KMS-11 (cell line): ENCODE measurements around the gene RORC.

Experiments used
- H2AFZ ChIP-seq: fragments of 200-600 bp; sonication (generic); 2 replicates; pipeline ENCODE4 v1.6.1; 2016; ENCODE audit warnings: antibody characterized with exemption, mixed run types, low read depth
- H3K27ac ChIP-seq: fragments of 200-600 bp; sonication (generic); 2 replicates; pipeline ENCODE4 v1.6.1; 2016; ENCODE audit warnings: mild to moderate bottlenecking, mixed run types
- H3K27me3 ChIP-seq: fragments of 200-600 bp; sonication (generic); 2 replicates; pipeline ENCODE4 v1.6.1; 2017; ENCODE audit warnings: mild to moderate bottlenecking, low read depth, mixed run types, moderate library complexity; ENCODE audit not compliant: insufficient read depth
- H3K36me3 ChIP-seq: fragments of 200-600 bp; sonication (generic); 2 replicates; pipeline ENCODE4 v1.6.1; 2017; ENCODE audit warnings: mild to moderate bottlenecking, mixed run types; ENCODE audit not compliant: insufficient read depth
- H3K4me1 ChIP-seq: fragments of 200-600 bp; sonication (generic); 2 replicates; pipeline ENCODE4 v1.6.1; 2016; ENCODE audit warnings: mild to moderate bottlenecking, low read depth, mixed run types; ENCODE audit not compliant: poor library complexity, severe bottlenecking
- H3K4me2 ChIP-seq: fragments of 200-600 bp; sonication (generic); 2 replicates; pipeline ENCODE4 v1.7.0; 2016; ENCODE audit warnings: mild to moderate bottlenecking, mixed run types
- H3K4me3 ChIP-seq: fragments of 200-600 bp; sonication (generic); IDR thresholded peaks from 2 replicates; pipeline ENCODE4 v1.6.1; 2017; ENCODE audit warnings: low read depth, low read length, mixed read lengths; ENCODE audit not compliant: insufficient read depth
- H3K79me2 ChIP-seq: fragments of 200-600 bp; sonication (generic); 2 replicates; pipeline ENCODE4 v1.6.1; 2016; ENCODE audit warnings: low read depth, mixed run types; ENCODE audit not compliant: insufficient read depth
- H3K9ac ChIP-seq: fragments of 200-600 bp; sonication (generic); 2 replicates; pipeline ENCODE4 v1.6.1; 2016; ENCODE audit warnings: mild to moderate bottlenecking, mixed run types
- H4K20me1 ChIP-seq: fragments of 200-600 bp; sonication (generic); 2 replicates; pipeline ENCODE4 v1.6.1; 2016; ENCODE audit warnings: mild to moderate bottlenecking, mixed run types; ENCODE audit not compliant: insufficient read depth
- CTCF ChIP-seq: fragments of 200-600 bp; sonication (generic); conservative IDR thresholded peaks from 2 replicates; pipeline ENCODE4 v1.6.1; 2017; ENCODE audit warnings: low read depth, mild to moderate bottlenecking, antibody characterized with exemption, low read length, moderate library complexity, mixed read lengths

RORC gene

GRCh38 chr1:151851886-151852285, 20.3 kb upstream of the RORC start:
- no peaks in the 10 kb centered on the region for H3K79me2 ChIP-seq
- H3K4me2 ChIP-seq = no peak overlapping the region
- no peak overlapping the region for H3K9ac ChIP-seq
- no peak overlapping the region for H3K27ac ChIP-seq
- no peak overlapping the region for H3K4me3 ChIP-seq
- H2AFZ ChIP-seq = no peak overlapping the region
- H4K20me1 ChIP-seq = no peaks in the 10 kb centered on the region
- no peaks in the 10 kb centered on the region for H3K4me1 ChIP-seq
- no peaks in the 10 kb centered on the region; the same call in 1 of the 2 replicates for H3K27me3 ChIP-seq
- TF ChIP-seq CTCF = no peak
- H3K36me3 ChIP-seq = no peaks in the 10 kb centered on the region

- Histone ChIP-seq H3K4me2 (no peak overlapping the region), H4K20me1 (no peaks in the 10 kb centered on the region), H3K4me1 (no peaks in the 10 kb centered on the region), H3K27ac (no peak overlapping the region), H3K27me3 (no peaks in the 10 kb centered on the region; the same call in 1 of the 2 replicates), H3K9ac (no peak overlapping the region), H3K36me3 (no peaks in the 10 kb centered on the region), H3K4me3 (no peak overlapping the region), H2AFZ (no peak overlapping the region), H3K79me2 (no peaks in the 10 kb centered on the region)
- TF ChIP-seq CTCF = no peak
Measured at GRCh38 chr1:151849871-151850270, 18.3 kb upstream of the RORC start.

- no peaks in the 10 kb centered on the region for H3K79me2 ChIP-seq
- no peak overlapping the region for H2AFZ ChIP-seq
- H3K9ac ChIP-seq = no peak overlapping the region
- no peaks in the 10 kb centered on the region for H3K4me1 ChIP-seq
- H3K36me3 ChIP-seq = no peaks in the 10 kb centered on the region
- H4K20me1 ChIP-seq = no peaks in the 10 kb centered on the region
- no peak overlapping the region for H3K4me2 ChIP-seq
- no peaks in the 10 kb centered on the region; the same call in 1 of the 2 replicates for H3K27me3 ChIP-seq
- no peak for TF ChIP-seq CTCF
- H3K27ac ChIP-seq = no peak overlapping the region
- no peak overlapping the region for H3K4me3 ChIP-seq
Measured at GRCh38 chr1:151849126-151849525, 17.5 kb upstream of the RORC start.

GRCh38 chr1:151847867-151848596, 16.4 kb upstream of the RORC start:
- Histone ChIP-seq H3K27ac (no peak overlapping the region), H2AFZ (no peak overlapping the region), H3K4me3 (no peak overlapping the region), H3K27me3 (no peaks in the 10 kb centered on the region; the same call in 1 of the 2 replicates), H4K20me1 (no peaks in the 10 kb centered on the region), H3K4me2 (no peak overlapping the region), H3K36me3 (no peaks in the 10 kb centered on the region), H3K79me2 (no peaks in the 10 kb centered on the region), H3K4me1 (no peaks in the 10 kb centered on the region), H3K9ac (no peak overlapping the region)
- no peak for TF ChIP-seq CTCF
